MM.1S (cell line): ENCODE measurements around the gene PCDHGA8.
"Not testable (repeated sequence)": the region's sequence is repeated elsewhere in the genome, so short reads cannot be mapped to it uniquely, and the experiment has no call there.

Source experiments
- DNase-seq: peaks from one replicate; pipeline ENCODE4 v3.0.0-alpha.2; 2015
- H2AFZ ChIP-seq: fragments of 300-600 bp; sonication (generic); 2 replicates; pipeline ENCODE4 v1.6.0; 2016; ENCODE audit warnings: antibody characterized with exemption, low read length
- H3F3A ChIP-seq: fragments of 300-600 bp; sonication (generic); 2 replicates; pipeline ENCODE4 v1.6.1; 2016; ENCODE audit warnings: mild to moderate bottlenecking, antibody characterized with exemption, low read length, moderate library complexity, mixed read lengths; ENCODE audit not compliant: insufficient read depth
- H3K27ac ChIP-seq: fragments of 300-600 bp; sonication (generic); 2 replicates; pipeline ENCODE4 v1.5.1; 2016; ENCODE audit warnings: mild to moderate bottlenecking, low read length
- H3K27me3 ChIP-seq: fragments of 300-600 bp; sonication (generic); replicated peaks from 2 replicates; pipeline ENCODE4 v1.6.0; 2016; ENCODE audit warnings: low read length; ENCODE audit not compliant: insufficient read depth
- H3K36me3 ChIP-seq: fragments of 300-600 bp; sonication (generic); replicated peaks from 2 replicates; pipeline ENCODE4 v1.6.1; 2016; ENCODE audit warnings: mild to moderate bottlenecking, low read length, mixed read lengths; ENCODE audit not compliant: insufficient read depth
- H3K4me1 ChIP-seq: fragments of 300-600 bp; sonication (generic); 2 replicates; pipeline ENCODE4 v1.6.1; 2016; ENCODE audit warnings: low read length, mixed read lengths
- H3K4me2 ChIP-seq: fragments of 300-600 bp; sonication (generic); 2 replicates; pipeline ENCODE4 v1.6.0; 2016; ENCODE audit warnings: low read depth, low read length
- H3K4me3 ChIP-seq: fragments of 300-600 bp; sonication (generic); 2 replicates; pipeline ENCODE4 v1.5.1; 2016; ENCODE audit warnings: low read length, mixed read lengths
- H3K79me2 ChIP-seq: fragments of 300-600 bp; sonication (generic); 2 replicates; pipeline ENCODE4 v1.6.1; 2016; ENCODE audit warnings: mixed run types, low read length, mixed read lengths
- H3K9ac ChIP-seq: fragments of 300-600 bp; sonication (generic); 2 replicates; pipeline ENCODE4 v1.6.1; 2016; ENCODE audit warnings: low read length, mixed read lengths
- H3K9me2 ChIP-seq: fragments of 300-600 bp; sonication (generic); replicated peaks from 2 replicates; pipeline ENCODE4 v1.6.1; 2016; ENCODE audit warnings: mild to moderate bottlenecking, low read length, mixed read lengths; ENCODE audit not compliant: insufficient read depth
- H3K9me3 ChIP-seq: fragments of 300-600 bp; sonication (generic); replicated peaks from 2 replicates; pipeline ENCODE4 v1.6.1; 2016; ENCODE audit warnings: mild to moderate bottlenecking, low read length, mixed read lengths; ENCODE audit not compliant: insufficient read depth
- H4K20me1 ChIP-seq: fragments of 300-600 bp; sonication (generic); 2 replicates; pipeline ENCODE4 v1.6.1; 2016; ENCODE audit warnings: mild to moderate bottlenecking, low read length, moderate library complexity, mixed read lengths; ENCODE audit not compliant: insufficient read depth
- CTCF ChIP-seq: fragments of 300-600 bp; sonication (generic); IDR thresholded peaks from 2 replicates; pipeline ENCODE4 v1.5.1; 2016; ENCODE audit warnings: antibody characterized with exemption, low read length, mixed read lengths
- EZH2 ChIP-seq: fragments of 300-600 bp; sonication (generic); optimal IDR thresholded peaks from 2 replicates; pipeline ENCODE3; 2017; ENCODE audit warnings: low read depth, mild to moderate bottlenecking, antibody characterized with exemption, low read length, mixed read lengths
- EZH2phosphoT487 ChIP-seq: fragments of 300-600 bp; sonication (generic); IDR thresholded peaks from 2 replicates; pipeline ENCODE4 v1.6.1; 2018; ENCODE audit warnings: antibody characterized with exemption, low read length

Gene PCDHGA8

GRCh38 chr5:141382469-141383294 lies 9.8 kb upstream of the PCDHGA8 start, which contains the start of gene PCDHGA7:
PCDHGA7 (plus strand) TSS chr5:141382742; CDS start chr5:141382900, 158 bp downstream.
- Histone ChIP-seq H3K9me3 (no peaks in the 10 kb centered on the region), H2AFZ (peak within 1 kb of the TSS; percentile 85), H3F3A (no peaks in the 10 kb centered on the region), H3K27me3 (peaks cover 8% of the 10 kb centered on the region; the same call in 1 of the 2 replicates), H3K4me1 (no peaks in the 10 kb centered on the region), H3K4me3 (peak within 1 kb of the TSS; percentile 80), H3K9ac (peak within 1 kb of the TSS; percentile 23; the same call in 1 of the 2 replicates), H3K36me3 (no peaks in the 10 kb centered on the region), H3K9me2 (no peaks in the 10 kb centered on the region), H4K20me1 (no peaks in the 10 kb centered on the region), H3K27ac (no peak within 1 kb of the TSS), H3K79me2 (no peaks in the 10 kb centered on the region), H3K4me2 (peak within 1 kb of the TSS; percentile 66)
- peak; percentile 60 for DNase-seq
- TF ChIP-seq EZH2phosphoT487 (no peak), CTCF (peak; percentile 76)

GRCh38 chr5:141383345-141383744 lies 9.1 kb upstream of the PCDHGA8 start:
- no peaks in the 10 kb centered on the region for H3K9me2 ChIP-seq
- H3K9me3 ChIP-seq, result no peaks in the 10 kb centered on the region
- H3K27ac ChIP-seq, result no peak overlapping the region
- peak overlapping the region; percentile 66; the same call in 1 of the 2 replicates for H3K4me2 ChIP-seq
- no peaks in the 10 kb centered on the region for H3K4me1 ChIP-seq
- no peaks in the 10 kb centered on the region for H3K36me3 ChIP-seq
- no peaks in the 10 kb centered on the region for H3F3A ChIP-seq
- peaks cover 6% of the 10 kb centered on the region; the same call in 1 of the 2 replicates for H3K27me3 ChIP-seq
- no peak overlapping the region for H3K9ac ChIP-seq
- no peak for DNase-seq
- H4K20me1 ChIP-seq, result no peaks in the 10 kb centered on the region
- no peak overlapping the region; the same call in 1 of the 2 replicates for H2AFZ ChIP-seq
- peak overlapping the region; percentile 80 for H3K4me3 ChIP-seq
- no peak for TF ChIP-seq EZH2
- TF ChIP-seq CTCF, result no peak
- TF ChIP-seq EZH2phosphoT487, result no peak
- no peaks in the 10 kb centered on the region for H3K79me2 ChIP-seq

- no peak overlapping the region for H3K27ac ChIP-seq
- no peak overlapping the region for H3K4me3 ChIP-seq
- DNase-seq, result no peak
- no peaks in the 10 kb centered on the region for H3K4me1 ChIP-seq
- TF ChIP-seq EZH2phosphoT487 (no peak), CTCF (no peak), EZH2 (no peak)
- H4K20me1 ChIP-seq, result no peaks in the 10 kb centered on the region
- no peaks in the 10 kb centered on the region for H3K36me3 ChIP-seq
- H3F3A ChIP-seq, result no peaks in the 10 kb centered on the region
- no peaks in the 10 kb centered on the region for H3K9me2 ChIP-seq
- H3K9ac ChIP-seq, result no peak overlapping the region
- no peak overlapping the region for H2AFZ ChIP-seq
- H3K79me2 ChIP-seq, result no peaks in the 10 kb centered on the region
- no peaks in the 10 kb centered on the region for H3K9me3 ChIP-seq
- H3K4me2 ChIP-seq, result no peak overlapping the region
- H3K27me3 ChIP-seq, result peaks cover 6% of the 10 kb centered on the region; the same call in 1 of the 2 replicates
These were observed 7.8 kb upstream of the PCDHGA8 start for GRCh38 chr5:141384471-141385267.

GRCh38 chr5:141387557-141388311 lies 4.7 kb upstream of the PCDHGA8 start, which contains the start of gene PCDHGB4:
PCDHGB4 (plus strand) TSS chr5:141387698; CDS start chr5:141387885, 187 bp downstream.
- H3K4me1 ChIP-seq, H3F3A ChIP-seq, H3K27ac ChIP-seq, H3K36me3 ChIP-seq, H3K79me2 ChIP-seq, H4K20me1 ChIP-seq, H3K9me2 ChIP-seq, H3K4me3 ChIP-seq, DNase-seq, H3K9ac ChIP-seq, H2AFZ ChIP-seq, H3K9me3 ChIP-seq: not testable (repeated sequence)
- peak within 1 kb of the TSS; percentile 43; the same call in 1 of the 2 replicates for H3K4me2 ChIP-seq
- H3K27me3 ChIP-seq, result peaks cover 11% of the 10 kb centered on the region; the same call in 1 of the 2 replicates
